DND-41 (cell line): ENCODE measurements around the gene SCN8A.
"Not testable (repeated sequence)": the region's sequence is repeated elsewhere in the genome, so short reads cannot be mapped to it uniquely, and the experiment has no call there.

Experiments
- ATAC-seq: fragments of 200-7000 bp; cut with Tn5 transposase; 3 replicates; pipeline ENCODE4 v1.9.1; 2021; ENCODE audit warnings: low read depth; ENCODE audit not compliant: insufficient read depth
- DNase-seq: peaks from one replicate; pipeline ENCODE4 v3.0.0-alpha.2; 2020
- H2AFZ ChIP-seq: 2 replicates; pipeline ENCODE4 v1.6.0; 2012; ENCODE audit warnings: low read depth, low read length
- H3K27ac ChIP-seq: 2 replicates; pipeline ENCODE4 v1.5.1; 2012; ENCODE audit warnings: low read length, inconsistent platforms
- H3K27me3 ChIP-seq: fragments of 200-600 bp; sonication (generic); 2 replicates; pipeline ENCODE4 v1.6.0; 2012; ENCODE audit warnings: low read length, mild to moderate bottlenecking, inconsistent platforms; ENCODE audit not compliant: insufficient read depth, poor library complexity
- H3K36me3 ChIP-seq: 2 replicates; pipeline ENCODE4 v1.5.1; 2012; ENCODE audit warnings: low read length, inconsistent platforms; ENCODE audit not compliant: insufficient read depth
- H3K4me1 ChIP-seq: 2 replicates; pipeline ENCODE4 v1.5.1; 2012; ENCODE audit warnings: mild to moderate bottlenecking, low read length; ENCODE audit not compliant: insufficient read depth
- H3K4me2 ChIP-seq: 2 replicates; pipeline ENCODE4 v1.6.0; 2012; ENCODE audit warnings: mild to moderate bottlenecking, moderate library complexity, low read length, inconsistent platforms; ENCODE audit not compliant: insufficient read depth
- H3K4me3 ChIP-seq, 2 experiments: fragments of 200-600 bp in 1 of 2; shearing (Covaris generic) in 1 of 2; 2 replicates each; pipeline ENCODE4 v1.5.1; 2012 to 2016; ENCODE audit warnings: inconsistent platforms in 2 of 2, low read length in 2 of 2, mild to moderate bottlenecking in 2 of 2, low read depth in 1 of 2, moderate library complexity in 1 of 2
- H3K79me2 ChIP-seq: 2 replicates; pipeline ENCODE4 v1.6.0; 2012; ENCODE audit warnings: low read length, inconsistent platforms; ENCODE audit not compliant: insufficient read depth
- H3K9ac ChIP-seq: 2 replicates; pipeline ENCODE4 v1.6.0; 2012; ENCODE audit warnings: low read depth, mild to moderate bottlenecking, inconsistent platforms, low read length, moderate library complexity
- H3K9me3 ChIP-seq: 2 replicates; pipeline ENCODE4 v1.5.1; 2012; ENCODE audit warnings: low read length, moderate library complexity, mild to moderate bottlenecking, inconsistent platforms; ENCODE audit not compliant: insufficient read depth, severe bottlenecking
- H4K20me1 ChIP-seq: 2 replicates; pipeline ENCODE4 v1.6.0; 2012; ENCODE audit warnings: low read length; ENCODE audit not compliant: insufficient read depth
- EZH2 ChIP-seq: IDR thresholded peaks from 3 replicates; pipeline ENCODE4 v1.6.1; 2012; ENCODE audit warnings: borderline replicate concordance, low read depth, mild to moderate bottlenecking, moderate library complexity, low read length, inconsistent platforms; ENCODE audit not compliant: severe bottlenecking
- TF ChIP-seq, protein P1 (sequence below): IDR thresholded peaks from 2 replicates; pipeline ENCODE4 v1.5.1; 2012; ENCODE audit warnings: borderline replicate concordance, low read length, moderate library complexity, mild to moderate bottlenecking; ENCODE audit not compliant: poor library complexity, severe bottlenecking; ENCODE audit errors: extremely low read depth

SCN8A gene

GRCh38 chr12:51598156-51598555 is 7.1 kb downstream of the SCN8A start:
- Histone ChIP-seq H3K27ac (no peak overlapping the region), H4K20me1 (peaks cover 22% of the 10 kb centered on the region; the same call in 1 of the 2 replicates), H3K79me2 (peaks cover 46% of the 10 kb centered on the region), H3K36me3 (no peaks in the 10 kb centered on the region), H3K4me2 (no peak overlapping the region), H3K4me3 (no peak overlapping the region), H3K27me3 (no peaks in the 10 kb centered on the region), H3K4me1 (0 out of 2 replicates have a peak, but pooled peaks cover under 1% of the 10 kb centered on the region), H3K9ac (no peak overlapping the region), H2AFZ (no peak overlapping the region), H3K9me3 (no peaks in the 10 kb centered on the region)
- ATAC-seq (no peak), DNase-seq (no peak)
- TF ChIP-seq, protein P1, sequence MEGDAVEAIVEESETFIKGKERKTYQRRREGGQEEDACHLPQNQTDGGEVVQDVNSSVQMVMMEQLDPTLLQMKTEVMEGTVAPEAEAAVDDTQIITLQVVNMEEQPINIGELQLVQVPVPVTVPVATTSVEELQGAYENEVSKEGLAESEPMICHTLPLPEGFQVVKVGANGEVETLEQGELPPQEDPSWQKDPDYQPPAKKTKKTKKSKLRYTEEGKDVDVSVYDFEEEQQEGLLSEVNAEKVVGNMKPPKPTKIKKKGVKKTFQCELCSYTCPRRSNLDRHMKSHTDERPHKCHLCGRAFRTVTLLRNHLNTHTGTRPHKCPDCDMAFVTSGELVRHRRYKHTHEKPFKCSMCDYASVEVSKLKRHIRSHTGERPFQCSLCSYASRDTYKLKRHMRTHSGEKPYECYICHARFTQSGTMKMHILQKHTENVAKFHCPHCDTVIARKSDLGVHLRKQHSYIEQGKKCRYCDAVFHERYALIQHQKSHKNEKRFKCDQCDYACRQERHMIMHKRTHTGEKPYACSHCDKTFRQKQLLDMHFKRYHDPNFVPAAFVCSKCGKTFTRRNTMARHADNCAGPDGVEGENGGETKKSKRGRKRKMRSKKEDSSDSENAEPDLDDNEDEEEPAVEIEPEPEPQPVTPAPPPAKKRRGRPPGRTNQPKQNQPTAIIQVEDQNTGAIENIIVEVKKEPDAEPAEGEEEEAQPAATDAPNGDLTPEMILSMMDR: no peak
- no peak for TF ChIP-seq EZH2

GRCh38 chr12:51600721-51601120 is 9.7 kb downstream of the SCN8A start:
- H4K20me1 ChIP-seq: peaks cover 17% of the 10 kb centered on the region; the same call in 1 of the 2 replicates
- H3K4me1 ChIP-seq: no peaks in the 10 kb centered on the region
- no peak overlapping the region for H3K4me3 ChIP-seq
- H3K27me3 ChIP-seq: no peaks in the 10 kb centered on the region
- no peaks in the 10 kb centered on the region for H3K36me3 ChIP-seq
- no peak overlapping the region for H3K9ac ChIP-seq
- no peak overlapping the region for H2AFZ ChIP-seq
- no peak overlapping the region for H3K4me2 ChIP-seq
- H3K9me3 ChIP-seq: no peaks in the 10 kb centered on the region
- ATAC-seq (no peak), DNase-seq (no peak)
- no peak overlapping the region for H3K27ac ChIP-seq
- no peak for TF ChIP-seq EZH2
- TF ChIP-seq, protein P1: no peak
- peaks cover 34% of the 10 kb centered on the region for H3K79me2 ChIP-seq

DNA sequence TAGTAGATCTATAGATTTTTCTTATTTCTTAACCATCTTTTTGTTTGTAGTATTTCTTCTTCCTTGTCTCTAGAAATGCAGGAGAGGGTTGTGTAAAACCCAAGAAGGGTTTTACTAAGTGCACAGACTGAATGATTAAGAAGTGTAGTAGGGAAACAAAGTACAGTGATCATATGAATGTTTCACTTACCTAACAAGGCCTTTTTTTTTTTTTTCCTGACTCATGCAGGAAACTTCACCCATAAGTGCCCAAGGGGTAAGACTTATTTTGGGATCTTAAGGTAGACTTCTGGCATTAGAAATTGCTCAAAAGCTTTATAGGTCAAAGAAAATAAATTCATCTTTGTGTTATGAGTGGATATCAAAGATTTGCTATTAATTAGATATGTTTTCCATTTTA is 10.2 kb downstream of the SCN8A start:
- H3K4me3 ChIP-seq: no peak overlapping the region
- no peaks in the 10 kb centered on the region for H3K27me3 ChIP-seq
- TF ChIP-seq EZH2: no peak
- H3K9ac ChIP-seq: no peak overlapping the region
- H2AFZ ChIP-seq: no peak overlapping the region
- no peaks in the 10 kb centered on the region for H3K9me3 ChIP-seq
- H3K4me1 ChIP-seq: no peaks in the 10 kb centered on the region
- H3K4me2 ChIP-seq: no peak overlapping the region
- H3K79me2 ChIP-seq: peaks cover 32% of the 10 kb centered on the region
- ATAC-seq: no peak
- no peak for DNase-seq
- H4K20me1 ChIP-seq: peaks cover 14% of the 10 kb centered on the region; the same call in 1 of the 2 replicates
- no peaks in the 10 kb centered on the region for H3K36me3 ChIP-seq
- H3K27ac ChIP-seq: no peak overlapping the region

- H2AFZ ChIP-seq, H3K4me1 ChIP-seq, DNase-seq, H3K4me2 ChIP-seq, H3K36me3 ChIP-seq, H3K27ac ChIP-seq, H3K4me3 ChIP-seq, ATAC-seq, H3K9ac ChIP-seq, H3K27me3 ChIP-seq, H4K20me1 ChIP-seq, H3K9me3 ChIP-seq: not testable (repeated sequence)
- peaks cover 15% of the 10 kb centered on the region; the same call in 1 of the 2 replicates for H3K79me2 ChIP-seq
Measured at GRCh38 chr12:51605896-51606295, 14.9 kb downstream of the SCN8A start.

DNA sequence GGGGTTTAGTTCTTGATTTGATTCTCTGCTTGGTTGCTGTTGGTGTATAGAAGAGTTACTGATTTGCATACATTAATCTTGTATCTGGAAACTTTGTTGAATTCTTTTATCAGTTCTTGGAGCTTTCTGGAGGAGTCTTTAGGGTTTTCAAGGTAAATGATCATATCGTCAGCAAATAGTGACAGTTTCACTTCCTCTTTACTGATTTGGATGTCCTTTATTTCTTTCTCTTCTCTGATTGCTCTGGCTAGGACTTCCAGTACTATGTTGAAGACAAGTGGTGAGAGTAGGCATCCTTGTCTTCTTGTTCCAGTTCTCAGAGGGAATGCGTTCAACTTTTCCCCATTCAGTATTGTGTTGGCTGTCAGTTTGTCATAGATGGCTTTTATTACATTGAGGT is 16.2 kb downstream of the SCN8A start:
- H2AFZ ChIP-seq, H3K9ac ChIP-seq, H4K20me1 ChIP-seq, ATAC-seq, H3K4me2 ChIP-seq, H3K4me3 ChIP-seq, H3K27ac ChIP-seq, H3K27me3 ChIP-seq, H3K9me3 ChIP-seq, DNase-seq, H3K36me3 ChIP-seq, H3K4me1 ChIP-seq: not testable (repeated sequence)
- H3K79me2 ChIP-seq: peaks cover 18% of the 10 kb centered on the region; the same call in 1 of the 2 replicates
